Measurements from ENCODE around the gene BSN. TPM values are rescaled to one million over a fixed set of nuclear protein-coding genes. Genes with fewer than 3 reads are reported as not detected.

The BSN gene
- total and polyA plus RNA-seq, 2 donors (not counting 3 experiments of a cell fraction or from before 2014, with no cell fraction given) = 0.04 to 0.27 TPM

- dilution Hi-C loops (cut with MboI; ENCODE audit: extremely low pct_ligation_motif_present, low sequenced_read_pairs) (no loop called here), intact Hi-C loops (cut with micrococcal nuclease) (no loop called here)
- no peaks in the 10 kb centered on the region for H3K36me3 ChIP-seq (ENCODE audit: control insufficient read depth in 2 of 2, extremely low read depth in 1 of 2, insufficient read depth in 2 of 2, low read length in 2 of 2)
- H3K9me1 ChIP-seq (replicated peaks; ENCODE audit: control insufficient read depth, extremely low read depth, insufficient read depth, low read length) = no peaks in the 10 kb centered on the region
- no TSS peak for BruUV-seq (replicated peaks)
- no peaks in the 10 kb centered on the region for H3K79me2 ChIP-seq (ENCODE audit: control insufficient read depth, insufficient read depth, low read length)
- ChIA-PET CTCF (interaction anchor here (2.7 kb wide), 1 partner anchor 117 kb away, joined by 11 read pairs; no protein-coding TSS in a partner anchor), POLR2A (no interaction called here)
- no peak overlapping the region for H2AFZ ChIP-seq (ENCODE audit: low read depth, low read length)
- H3K27ac ChIP-seq (ENCODE audit: insufficient read depth, low read depth, low read length) = no peak overlapping the region
- H3K4me3 ChIP-seq (replicated peaks in 1 of 3; ENCODE audit: insufficient read depth in 1 of 3, low read depth in 1 of 3, low read length in 3 of 3) = no peak overlapping the region
- H4K20me1 ChIP-seq (replicated peaks; ENCODE audit: control insufficient read depth, extremely low read depth, insufficient read depth, low read length) = no peaks in the 10 kb centered on the region
- no peaks in the 10 kb centered on the region for H3K4me1 ChIP-seq (ENCODE audit: control insufficient read depth, extremely low read depth, insufficient read depth, low read length)
- TF ChIP-seq POLR2A (IDR thresholded peaks at IDR 0.05; ENCODE audit: low read depth, low read length) (no peak), EZH2 (IDR thresholded peaks at IDR 0.05; ENCODE audit: borderline replicate concordance, low read depth, low read length, severe bottlenecking) (no peak), FOS (IDR thresholded peaks at IDR 0.05; ENCODE audit: borderline replicate concordance, insufficient read depth, low read length) (no peak), MYC (IDR thresholded peaks at IDR 0.05; ENCODE audit: low read depth, low read length) (no peak), CTCF (IDR thresholded peaks at IDR 0.05; ENCODE audit: extremely low read depth in 1 of 2, insufficient read depth in 1 of 2, low read depth in 1 of 2, low read length in 2 of 2) (no peak), POLR2AphosphoS5 (IDR thresholded peaks at IDR 0.05; ENCODE audit: insufficient read depth, low read depth, low read length) (no peak), JUN (IDR thresholded peaks at IDR 0.05; ENCODE audit: borderline replicate concordance, insufficient read depth, insufficient read length, low read depth) (no peak)
- H3K27me3 ChIP-seq (ENCODE audit: control insufficient read depth in 2 of 2, insufficient read depth in 2 of 2, low read length in 2 of 2) = no peaks in the 10 kb centered on the region
- no peaks in the 10 kb centered on the region for H3K9me3 ChIP-seq (replicated peaks; ENCODE audit: control insufficient read depth, insufficient read depth, low read length)
- no peak overlapping the region for H3K4me2 ChIP-seq (ENCODE audit: insufficient read depth, low read length)
- DNase-seq (ENCODE audit: low read depth, low spot score) (no peak), FAIRE-seq (no peak)
- no peak overlapping the region for H3K9ac ChIP-seq (replicated peaks; ENCODE audit: extremely low read depth, insufficient read depth, low read length)
These were observed 102.3 kb downstream of the BSN start for GRCh38 chr3:49656541-49657112.

All from endothelial cell of umbilical vein (primary cell).